HepG2 (cell line): ENCODE results near the gene TMEM127. TPM values are rescaled to one million over a fixed set of nuclear protein-coding genes. Genes with fewer than 3 reads are reported as not detected.

Experiments used
- ARHGAP35 ChIP-seq: sonication (generic); formaldehyde crosslinking; IDR thresholded peaks from 2 replicates; pipeline ENCODE4 v1.9.0; 2022; ENCODE audit warnings: mild to moderate bottlenecking, inconsistent platforms, moderate library complexity, missing genetic modification reagents, borderline replicate concordance
- BRD4 ChIP-seq: sonication (generic); formaldehyde crosslinking; IDR thresholded peaks from 2 replicates; pipeline ENCODE4 v1.4.0; 2020; ENCODE audit warnings: missing genetic modification reagents
- HMGA1 ChIP-seq: sonication (generic); formaldehyde crosslinking; conservative IDR thresholded peaks from 2 replicates; pipeline ENCODE4 v1.4.0; 2020; ENCODE audit warnings: missing genetic modification reagents
- IRX3 ChIP-seq: sonication (generic); formaldehyde crosslinking; IDR thresholded peaks from 2 replicates; pipeline ENCODE4 v1.8.1; 2023; ENCODE audit warnings: mild to moderate bottlenecking, low read depth, missing genetic modification reagents, borderline replicate concordance
- JARID2 ChIP-seq: sonication (generic); formaldehyde crosslinking; IDR thresholded peaks from 2 replicates; pipeline ENCODE4 v1.8.1; 2023; ENCODE audit warnings: missing genetic modification reagents, inconsistent platforms; ENCODE audit not compliant: insufficient replicate concordance
- MED1 ChIP-seq: sonication (generic); formaldehyde crosslinking; IDR thresholded peaks from 2 replicates; pipeline ENCODE4 v1.4.0; 2020; ENCODE audit warnings: missing genetic modification reagents
- PHF20 ChIP-seq: sonication (generic); formaldehyde crosslinking; IDR thresholded peaks from 2 replicates; pipeline ENCODE4 v1.5.0; 2020; ENCODE audit warnings: mild to moderate bottlenecking, missing genetic modification reagents
- PRMT3 ChIP-seq: sonication (generic); formaldehyde crosslinking; IDR thresholded peaks from 2 replicates; pipeline ENCODE4 v1.8.1; 2022; ENCODE audit warnings: low read depth, mild to moderate bottlenecking, moderate library complexity, missing genetic modification reagents, borderline replicate concordance
- SMYD3 ChIP-seq: sonication (generic); formaldehyde crosslinking; IDR thresholded peaks from 2 replicates; pipeline ENCODE4 v1.8.1; 2023; ENCODE audit warnings: mild to moderate bottlenecking, missing genetic modification reagents
- SNAPC2 ChIP-seq: sonication (generic); formaldehyde crosslinking; IDR thresholded peaks from 2 replicates; pipeline ENCODE4 v1.8.1; 2022; ENCODE audit warnings: mild to moderate bottlenecking, missing genetic modification reagents
- ZBTB43 ChIP-seq: sonication (generic); formaldehyde crosslinking; conservative IDR thresholded peaks from 2 replicates; pipeline ENCODE4 v1.4.0; 2020; ENCODE audit warnings: missing genetic modification reagents
- ZNF142 ChIP-seq: sonication (generic); formaldehyde crosslinking; IDR thresholded peaks from 2 replicates; pipeline ENCODE4 v1.4.0; 2020; ENCODE audit warnings: missing genetic modification reagents
- ZNF280B ChIP-seq: sonication (generic); formaldehyde crosslinking; IDR thresholded peaks from 2 replicates; pipeline ENCODE4 v1.5.0; 2020; ENCODE audit warnings: missing genetic modification reagents, mild to moderate bottlenecking, borderline replicate concordance
- ZNF383 ChIP-seq: sonication (generic); formaldehyde crosslinking; IDR thresholded peaks from 2 replicates; pipeline ENCODE4 v1.4.0; 2020; ENCODE audit warnings: missing genetic modification reagents, mild to moderate bottlenecking, borderline replicate concordance
- ZNF564 ChIP-seq: sonication (generic); formaldehyde crosslinking; IDR thresholded peaks from 2 replicates; pipeline ENCODE4 v1.8.1; 2023; ENCODE audit warnings: mild to moderate bottlenecking, missing genetic modification reagents
- ZNF607 ChIP-seq: sonication (generic); formaldehyde crosslinking; IDR thresholded peaks from 2 replicates; pipeline ENCODE4 v1.5.1; 2020; ENCODE audit warnings: missing genetic modification reagents, mild to moderate bottlenecking, borderline replicate concordance
- ZNF776 ChIP-seq: sonication (generic); formaldehyde crosslinking; IDR thresholded peaks from 2 replicates; pipeline ENCODE4 v1.4.0; 2020; ENCODE audit warnings: mild to moderate bottlenecking, missing genetic modification reagents
- ZNF784 ChIP-seq: sonication (generic); formaldehyde crosslinking; IDR thresholded peaks from 2 replicates; pipeline ENCODE4 v1.5.1; 2020; ENCODE audit warnings: missing genetic modification reagents, mild to moderate bottlenecking, borderline replicate concordance
- ZSCAN9 ChIP-seq: IDR thresholded peaks from 2 replicates; pipeline ENCODE4 v1.6.1; 2016; ENCODE audit warnings: borderline replicate concordance
- polyA plus RNA-seq, 8 experiments: library from polyadenylated mRNA; depleted of rRNA in 3 of 8; stranded (reverse) in 7 of 8; unstranded in 1 of 8; fragments of >200 nt; fragmentation: Illumina TruSeq in 4 of 8; extraction: Trizol in 4 of 8; gene quantifications; 2 replicates each; pipeline versions ENCODE4 v1.2.1 to v1.2.3, GENCODE V29; 2011 to 2016; ENCODE audit warnings: low read depth in 4 of 8, missing spikeins in 1 of 8, mixed read lengths in 1 of 8; ENCODE audit not compliant: insufficient read depth in 1 of 8
- total RNA-seq, 5 experiments: library from RNA; depleted of rRNA; stranded (reverse); fragments of >200 nt; fragmentation: Illumina TruSeq; extraction: Trizol; gene quantifications; 2 replicates each; pipeline ENCODE4 v1.2.3, GENCODE V29; 2016; ENCODE audit warnings: low read depth in 1 of 5

Gene TMEM127
- total and polyA plus RNA-seq, 2 of the 13 experiments (the other 11 are each of a cell fraction or from before 2014, with no cell fraction given), result 21.5 to 33.9 TPM

- TF ChIP-seq PHF20 (CRISPR knock-in tag), result peak; percentile 99
- TF ChIP-seq ZNF142 (CRISPR knock-in tag), result peak; percentile 96
- peak; percentile 88 for TF ChIP-seq MED1 (CRISPR knock-in tag)
- TF ChIP-seq ZNF280B (CRISPR knock-in tag), result peak; percentile 86; the same call in 1 of the 2 replicates
- TF ChIP-seq ZNF607 (CRISPR knock-in tag), result peak; percentile 35
- 0 out of 2 replicates have a peak, but pooled peaks have one; percentile 42 for TF ChIP-seq ZNF776 (CRISPR knock-in tag)
- no peak for TF ChIP-seq SMYD3 (CRISPR knock-in tag)
- no peak for TF ChIP-seq IRX3 (CRISPR knock-in tag)
- peak; percentile 79 for TF ChIP-seq ZBTB43 (CRISPR knock-in tag)
- TF ChIP-seq SNAPC2 (CRISPR knock-in tag), result no peak
- TF ChIP-seq PRMT3 (CRISPR knock-in tag), result no peak
- peak; percentile 66 for TF ChIP-seq JARID2 (CRISPR knock-in tag)
- TF ChIP-seq ZNF784, result peak; percentile 92; the same call in 1 of the 2 replicates
- TF ChIP-seq BRD4 (CRISPR knock-in tag), result peak; percentile 96
- TF ChIP-seq ZNF564 (CRISPR knock-in tag), result peak; percentile 60; the same call in 1 of the 2 replicates
- TF ChIP-seq ZNF383, result 0 out of 2 replicates have a peak, but pooled peaks have one; percentile 98
- TF ChIP-seq HMGA1 (CRISPR knock-in tag), result no peak
- no peak; the same call in 1 of the 2 replicates for TF ChIP-seq ZSCAN9
- peak; percentile 79 for TF ChIP-seq ARHGAP35 (CRISPR knock-in tag)
Measured at GRCh38 chr2:96305091-96305978, 39.5 kb upstream of the TMEM127 start, which contains the start of gene SNRNP200 (continued).
